ENCODE results near the gene MGMT.

Gene MGMT

GRCh38 chr10:129695671-129696070 is 228.6 kb downstream of the MGMT start:
- Histone ChIP-seq H3K4me2 (no peak overlapping the region), H3K9ac (no peak overlapping the region), H3K36me3 (peaks cover 0 to 35% (median under 1%) of the 10 kb centered on the region in 11 experiments; a peak in 9 of 22 replicates), H3K9me3 (replicated peaks in 1 of 11) (peaks cover 0 to 5% (median 0%) of the 10 kb centered on the region in 11 experiments; a peak in 1 of 22 replicates), H3K4me1 (peaks cover 0 to 10% (median 0%) of the 10 kb centered on the region in 10 experiments; a peak in 8 of 20 replicates), H4K20me1 (peaks cover 0 to 25% (median 0%) of the 10 kb centered on the region in 11 experiments; a peak in 7 of 22 replicates), H3K27ac (no peak overlapping the region), H3K4me3 (no peak overlapping the region), H3K27me3 (no peaks in the 10 kb centered on the region)
- TF ChIP-seq Cebpa-rat (IDR thresholded peaks at IDR 0.05), result no peak

DNA sequence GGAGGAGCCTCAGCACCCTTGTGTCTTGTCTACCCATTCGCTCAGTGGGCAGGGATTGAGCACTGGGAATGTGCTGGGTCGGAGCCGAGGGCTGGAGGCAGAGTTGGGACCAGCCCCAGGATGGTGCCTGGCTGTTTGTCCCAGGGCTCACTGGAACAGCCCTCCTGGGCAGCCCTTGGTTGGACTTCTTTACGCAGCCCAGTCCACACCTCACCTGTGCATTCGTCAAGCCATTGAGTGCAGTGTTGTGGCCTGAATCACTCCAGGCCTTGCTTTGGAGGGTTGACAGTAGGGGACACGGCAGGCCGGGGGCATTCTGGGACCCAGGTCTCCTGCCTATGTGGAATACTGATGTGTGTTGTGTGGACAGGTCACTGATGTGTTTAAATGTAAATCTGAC is 229.6 kb downstream of the MGMT start:
- peaks cover 0 to 10% (median 0%) of the 10 kb centered on the region in 10 experiments; a peak in 9 of 20 replicates for H3K4me1 ChIP-seq
- H3K36me3 ChIP-seq, result peaks cover 0 to 35% (median 4%) of the 10 kb centered on the region in 11 experiments; a peak in 10 of 22 replicates
- no peak for TF ChIP-seq Cebpa-rat (IDR thresholded peaks at IDR 0.05)
- no peak overlapping the region for H3K27ac ChIP-seq
- H3K4me3 ChIP-seq, result no peak overlapping the region
- H3K4me2 ChIP-seq, result peak overlapping the region in 1 of 11 experiments; percentile 22; a peak in 1 of 22 replicates
- peaks cover 0 to 5% (median 0%) of the 10 kb centered on the region in 11 experiments; a peak in 1 of 22 replicates for H3K9me3 ChIP-seq (replicated peaks in 1 of 11)
- peaks cover 0 to 21% (median 0%) of the 10 kb centered on the region in 11 experiments; a peak in 7 of 22 replicates for H4K20me1 ChIP-seq
- no peaks in the 10 kb centered on the region for H3K27me3 ChIP-seq
- H3K9ac ChIP-seq, result no peak overlapping the region

GRCh38 chr10:129697463-129698247 is 230.6 kb downstream of the MGMT start:
- Histone ChIP-seq H3K36me3 (peaks cover 0 to 35% (median 4%) of the 10 kb centered on the region in 11 experiments; a peak in 10 of 22 replicates), H3K4me1 (peaks cover 0 to 13% (median 2%) of the 10 kb centered on the region in 10 experiments; a peak in 11 of 20 replicates), H3K9ac (no peak overlapping the region), H3K27me3 (no peaks in the 10 kb centered on the region), H4K20me1 (peaks cover 0 to 18% (median 0%) of the 10 kb centered on the region in 11 experiments; a peak in 8 of 22 replicates), H3K4me3 (no peak overlapping the region), H3K27ac (no peak overlapping the region), H3K9me3 (replicated peaks in 1 of 11) (peaks cover 0 to 5% (median 0%) of the 10 kb centered on the region in 11 experiments; a peak in 1 of 22 replicates), H3K4me2 (peak overlapping the region in 5 of 11 experiments; percentile 3 to 22 (median 16); a peak in 7 of 22 replicates)
- no peak for TF ChIP-seq Cebpa-rat (IDR thresholded peaks at IDR 0.05)

- TF ChIP-seq Cebpa-rat (IDR thresholded peaks at IDR 0.05), result no peak
- Histone ChIP-seq H3K36me3 (peaks cover 0 to 35% (median 6%) of the 10 kb centered on the region in 11 experiments; a peak in 10 of 22 replicates), H3K9ac (no peak overlapping the region), H3K4me3 (no peak overlapping the region), H3K9me3 (replicated peaks in 1 of 11) (peaks cover 0 to 5% (median 0%) of the 10 kb centered on the region in 11 experiments; a peak in 1 of 22 replicates), H3K4me1 (peaks cover 15 to 29% (median 22%) of the 10 kb centered on the region in 10 experiments), H3K4me2 (no peak overlapping the region), H3K27ac (no peak overlapping the region), H4K20me1 (peaks cover 0 to 35% (median 13%) of the 10 kb centered on the region in 11 experiments; a peak in 13 of 22 replicates), H3K27me3 (no peaks in the 10 kb centered on the region)
Measured at GRCh38 chr10:129699722-129700340, 232.8 kb downstream of the MGMT start.

- Histone ChIP-seq H3K27ac (no peak overlapping the region), H3K27me3 (no peaks in the 10 kb centered on the region), H3K36me3 (peaks cover 0 to 31% (median 9%) of the 10 kb centered on the region in 11 experiments; a peak in 13 of 22 replicates), H3K9ac (no peak overlapping the region), H4K20me1 (peaks cover 0 to 42% (median 17%) of the 10 kb centered on the region in 11 experiments; a peak in 13 of 22 replicates), H3K4me3 (no peak overlapping the region), H3K4me1 (peaks cover 15 to 47% (median 35%) of the 10 kb centered on the region in 10 experiments), H3K9me3 (replicated peaks in 1 of 11) (no peaks in the 10 kb centered on the region), H3K4me2 (peak overlapping the region in 2 of 11 experiments; percentile 10 to 77; a peak in 4 of 22 replicates)
- no peak for TF ChIP-seq Cebpa-rat (IDR thresholded peaks at IDR 0.05)
Measured at GRCh38 chr10:129702605-129703004, 235.6 kb downstream of the MGMT start.

DNA sequence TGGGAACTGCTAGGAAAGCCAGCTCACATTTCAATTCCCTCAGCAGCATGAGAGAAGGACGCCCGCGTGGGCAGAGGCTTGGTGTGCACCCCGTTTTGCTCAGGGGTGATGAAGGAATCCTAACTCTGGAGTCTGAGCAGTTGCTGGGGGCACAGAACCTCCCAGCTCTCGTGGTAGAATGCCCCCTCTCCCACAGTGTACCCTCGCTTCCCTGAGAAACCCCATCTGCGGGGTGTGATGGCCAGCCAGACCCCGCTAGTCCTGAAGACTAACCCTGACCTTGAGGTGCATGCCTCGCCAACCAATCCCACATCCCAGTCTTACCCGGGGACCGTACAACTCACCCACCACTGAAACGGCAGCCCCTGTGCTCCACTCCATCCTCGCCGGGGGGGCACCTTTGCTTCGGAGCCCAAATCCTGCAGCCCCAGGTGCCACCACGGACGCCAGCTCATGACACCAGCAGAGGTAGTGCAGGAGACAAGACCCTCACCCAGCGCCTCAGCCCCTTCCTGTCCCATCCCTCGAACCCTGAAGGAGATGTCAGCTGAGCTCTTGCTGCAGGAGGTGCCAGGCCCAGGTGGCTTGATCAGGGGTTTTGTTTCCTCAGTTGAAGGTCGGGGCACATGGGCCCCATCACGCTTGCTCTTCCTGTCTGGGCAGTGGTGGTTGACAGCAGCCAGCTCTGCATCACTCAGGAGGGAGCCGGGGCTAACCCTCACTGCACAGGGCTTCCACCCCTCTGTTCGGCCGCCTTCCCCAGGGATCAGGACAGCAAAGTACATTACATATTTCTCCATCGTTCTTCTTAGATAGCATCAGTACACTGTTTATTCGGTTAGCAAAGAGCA is 236.5 kb downstream of the MGMT start:
- H3K27ac ChIP-seq, result no peak overlapping the region
- H4K20me1 ChIP-seq, result peaks cover 0 to 43% (median 13%) of the 10 kb centered on the region in 11 experiments; a peak in 13 of 22 replicates
- no peaks in the 10 kb centered on the region for H3K9me3 ChIP-seq (replicated peaks in 1 of 11)
- peaks cover 7 to 35% (median 18%) of the 10 kb centered on the region in 11 experiments; a peak in 13 of 22 replicates for H3K36me3 ChIP-seq
- TF ChIP-seq Cebpa-rat (IDR thresholded peaks at IDR 0.05), result no peak
- peak overlapping the region in 3 of 11 experiments; percentile 4 to 16 (median 8); a peak in 2 of 22 replicates for H3K9ac ChIP-seq
- no peak overlapping the region for H3K4me3 ChIP-seq
- H3K4me1 ChIP-seq, result peaks cover 15 to 47% (median 35%) of the 10 kb centered on the region in 10 experiments
- peak overlapping the region; percentile 58 to 83 (median 74) for H3K4me2 ChIP-seq
- no peaks in the 10 kb centered on the region for H3K27me3 ChIP-seq

GRCh38 chr10:129704225-129704624 is 237.2 kb downstream of the MGMT start:
- H3K4me2 ChIP-seq, result peak overlapping the region; percentile 58 to 83 (median 74)
- H3K27ac ChIP-seq, result 0 out of 22 replicates have a peak overlapping the region, but pooled peaks of 1 of the 11 experiments have one; percentile 15
- peaks cover 15 to 47% (median 35%) of the 10 kb centered on the region in 10 experiments for H3K4me1 ChIP-seq
- peaks cover 0 to 43% (median 13%) of the 10 kb centered on the region in 11 experiments; a peak in 13 of 22 replicates for H4K20me1 ChIP-seq
- no peak for TF ChIP-seq Cebpa-rat (IDR thresholded peaks at IDR 0.05)
- H3K9me3 ChIP-seq (replicated peaks in 1 of 11), result no peaks in the 10 kb centered on the region
- peak overlapping the region in 3 of 11 experiments; percentile 4 to 16 (median 8); a peak in 3 of 22 replicates for H3K9ac ChIP-seq
- H3K27me3 ChIP-seq, result no peaks in the 10 kb centered on the region
- peaks cover 14 to 42% (median 25%) of the 10 kb centered on the region in 11 experiments; a peak in 19 of 22 replicates for H3K36me3 ChIP-seq
- no peak overlapping the region for H3K4me3 ChIP-seq

Data from BLaER1 treated with 17β-estradiol and CSF1 and Interleukin-3, amounts not matched to agents 10 nM and 100 nM (cell line).